Measurements from ENCODE around the gene GLIS1. TPM values are rescaled to one million over a fixed set of nuclear protein-coding genes. Genes with fewer than 3 reads are reported as not detected.

GLIS1 gene
- total and polyA plus RNA-seq, 2 experiments from 2014 or later = 0.13 to 1.3 TPM

GRCh38 chr1:53733447-53733931 is 5.5 kb downstream of the GLIS1 start:
- TF ChIP-seq EZH2 (IDR thresholded peaks at IDR 0.05; ENCODE audit: borderline replicate concordance) = no peak
- TF ChIP-seq EZH2phosphoT487 (IDR thresholded peaks at IDR 0.05; ENCODE audit: low read depth, severe bottlenecking, unreplicated experiment) = no peak
- TF ChIP-seq CTCF (IDR thresholded peaks at IDR 0.05; ENCODE audit: poor library complexity) = no peak
- H3K4me1 ChIP-seq (ENCODE audit: insufficient read depth) = peaks cover 31% of the 10 kb centered on the region
- no peak overlapping the region for H3K4me3 ChIP-seq
- H2AFZ ChIP-seq = no peak overlapping the region
- H3K27me3 ChIP-seq = peaks cover 49% of the 10 kb centered on the region
- no peak for DNase-seq (ENCODE audit: low spot score)
- H3K4me2 ChIP-seq = no peak overlapping the region
- H3K27ac ChIP-seq = peak overlapping the region; percentile 29
- WGBS (ENCODE audit: low lambda C conversion rate, missing lambda C conversion rate) = 84% methylated on average over 12 of the region's 12 CpGs
- no peaks in the 10 kb centered on the region for H3K9me2 ChIP-seq (replicated peaks; ENCODE audit: insufficient read depth)
- no peaks in the 10 kb centered on the region for H3K9me3 ChIP-seq (ENCODE audit: low read depth)
- no peaks in the 10 kb centered on the region for H4K20me1 ChIP-seq (ENCODE audit: insufficient read depth, poor library complexity, severe bottlenecking)
- H3K36me3 ChIP-seq (replicated peaks; ENCODE audit: insufficient read depth, low read depth) = no peaks in the 10 kb centered on the region
- no peaks in the 10 kb centered on the region for H3K79me2 ChIP-seq

GRCh38 chr1:53732912-53733317 is 6.0 kb downstream of the GLIS1 start:
- DNase-seq (ENCODE audit: low spot score) = no peak
- Histone ChIP-seq H2AFZ (no peak overlapping the region), H3K27ac (no peak overlapping the region), H3K36me3 (replicated peaks; ENCODE audit: insufficient read depth, low read depth) (no peaks in the 10 kb centered on the region), H4K20me1 (ENCODE audit: insufficient read depth, poor library complexity, severe bottlenecking) (no peaks in the 10 kb centered on the region), H3K79me2 (no peaks in the 10 kb centered on the region), H3K4me2 (no peak overlapping the region), H3K4me3 (no peak overlapping the region), H3K9me3 (ENCODE audit: low read depth) (no peaks in the 10 kb centered on the region), H3K4me1 (ENCODE audit: insufficient read depth) (peaks cover 26% of the 10 kb centered on the region), H3K27me3 (peaks cover 43% of the 10 kb centered on the region), H3K9me2 (replicated peaks; ENCODE audit: insufficient read depth) (no peaks in the 10 kb centered on the region)
- WGBS (ENCODE audit: low lambda C conversion rate, missing lambda C conversion rate) = 56% methylated on average over 6 of the region's 6 CpGs
- TF ChIP-seq EZH2phosphoT487 (IDR thresholded peaks at IDR 0.05; ENCODE audit: low read depth, severe bottlenecking, unreplicated experiment) (no peak), CTCF (IDR thresholded peaks at IDR 0.05; ENCODE audit: poor library complexity) (no peak), EZH2 (IDR thresholded peaks at IDR 0.05; ENCODE audit: borderline replicate concordance) (no peak)

GRCh38 chr1:53732409-53732808 is 6.6 kb downstream of the GLIS1 start:
- peak overlapping the region; percentile 10 for H3K27ac ChIP-seq
- H3K79me2 ChIP-seq = no peaks in the 10 kb centered on the region
- no peaks in the 10 kb centered on the region for H3K9me2 ChIP-seq (replicated peaks; ENCODE audit: insufficient read depth)
- peaks cover 38% of the 10 kb centered on the region for H3K27me3 ChIP-seq
- H3K4me3 ChIP-seq = no peak overlapping the region
- TF ChIP-seq EZH2phosphoT487 (IDR thresholded peaks at IDR 0.05; ENCODE audit: low read depth, severe bottlenecking, unreplicated experiment) (no peak), CTCF (IDR thresholded peaks at IDR 0.05; ENCODE audit: poor library complexity) (no peak), EZH2 (IDR thresholded peaks at IDR 0.05; ENCODE audit: borderline replicate concordance) (no peak)
- peak overlapping the region; percentile 31 for H3K4me2 ChIP-seq
- H3K9me3 ChIP-seq (ENCODE audit: low read depth) = no peaks in the 10 kb centered on the region
- no peaks in the 10 kb centered on the region for H3K36me3 ChIP-seq (replicated peaks; ENCODE audit: insufficient read depth, low read depth)
- no peak for DNase-seq (ENCODE audit: low spot score)
- H4K20me1 ChIP-seq (ENCODE audit: insufficient read depth, poor library complexity, severe bottlenecking) = no peaks in the 10 kb centered on the region
- WGBS (ENCODE audit: low lambda C conversion rate, missing lambda C conversion rate) = 64% methylated on average over 3 of the region's 3 CpGs
- no peak overlapping the region for H2AFZ ChIP-seq
- peaks cover 21% of the 10 kb centered on the region for H3K4me1 ChIP-seq (ENCODE audit: insufficient read depth)
